Measurements from ENCODE around the gene FBXW5. TPM values are rescaled to one million over a fixed set of nuclear protein-coding genes. Genes with fewer than 3 reads are reported as not detected.

The FBXW5 gene
- total RNA-seq, 1 donor from 2014 or later = 91.2 TPM

DNA sequence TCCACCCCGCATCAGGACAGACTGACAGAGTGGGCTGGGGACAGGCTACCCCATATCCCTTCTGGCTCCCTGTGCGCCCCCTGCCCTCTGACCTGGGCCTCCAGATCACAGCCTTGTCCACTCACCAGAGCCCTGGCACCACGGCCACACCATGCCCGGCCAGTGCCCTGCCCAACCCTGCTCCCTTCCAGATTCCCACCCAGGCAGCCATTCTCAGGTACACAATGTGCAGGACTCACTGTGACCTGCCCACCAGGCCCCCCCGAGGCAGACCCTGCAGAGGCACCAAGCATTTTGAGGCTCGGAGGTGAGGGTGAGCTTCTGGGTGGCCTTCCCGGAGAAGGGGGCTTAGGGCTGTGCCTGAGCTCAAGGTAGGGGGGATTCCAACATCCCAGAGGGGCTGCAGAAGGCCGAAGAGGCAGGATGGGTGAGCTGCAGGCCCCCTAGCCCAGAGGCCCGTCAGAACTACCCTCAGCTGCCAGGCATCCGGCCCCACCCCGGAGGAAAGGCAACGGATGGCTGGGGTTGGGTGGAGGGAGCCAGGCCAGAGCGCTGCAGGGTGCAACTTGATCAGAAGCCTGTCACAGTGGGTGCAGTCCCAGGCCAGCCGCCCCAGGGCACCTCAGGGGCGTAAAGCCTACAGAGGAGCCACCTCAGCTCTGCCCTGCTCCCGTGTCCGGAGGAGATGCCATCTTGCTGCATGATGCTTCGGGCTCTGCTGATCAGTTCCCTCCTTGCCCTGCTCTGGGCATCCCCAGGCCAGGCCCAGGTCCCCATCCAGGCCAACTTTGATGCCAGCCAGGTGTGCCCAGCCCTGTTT is 37.9 kb upstream of the FBXW5 start, which contains the start of gene LCNL1:
Gene LCNL1 (plus strand): TSS at position 762 of the 820 bp plus-strand sequence. CDS start 594 bp downstream, outside the sequence.
- H3K27ac ChIP-seq = peak within 1 kb of the TSS; percentile 63
- no peak for TF ChIP-seq CTCF (IDR thresholded peaks at IDR 0.05)
- peaks cover 11% of the 10 kb centered on the region for H3K4me1 ChIP-seq
- H3K27me3 ChIP-seq = peaks cover 23% of the 10 kb centered on the region
- ATAC-seq (no peak), DNase-seq (no peak)
- H3K9me3 ChIP-seq = no peaks in the 10 kb centered on the region
- intact Hi-C loops (cut with DNase I) = no loop called here
- H3K4me3 ChIP-seq = no peak within 1 kb of the TSS
- H3K36me3 ChIP-seq = no peaks in the 10 kb centered on the region

GRCh38 chr9:136981588-136982231 is 37.2 kb upstream of the FBXW5 start:
- Histone ChIP-seq H3K27ac (peak overlapping the region; percentile 63), H3K4me3 (no peak overlapping the region), H3K9me3 (no peaks in the 10 kb centered on the region), H3K4me1 (peaks cover 17% of the 10 kb centered on the region), H3K36me3 (no peaks in the 10 kb centered on the region), H3K27me3 (peaks cover 23% of the 10 kb centered on the region)
- DNase-seq (no peak), ATAC-seq (no peak)
- intact Hi-C loops (cut with DNase I) = no loop called here
- TF ChIP-seq CTCF (IDR thresholded peaks at IDR 0.05) = no peak

GRCh38 chr9:136980669-136981478 is 36.3 kb upstream of the FBXW5 start:
- Histone ChIP-seq H3K36me3 (no peaks in the 10 kb centered on the region), H3K4me3 (no peak overlapping the region), H3K27me3 (peaks cover 18% of the 10 kb centered on the region), H3K9me3 (no peaks in the 10 kb centered on the region), H3K4me1 (peaks cover 26% of the 10 kb centered on the region), H3K27ac (peak overlapping the region; percentile 63)
- no peak for TF ChIP-seq CTCF (IDR thresholded peaks at IDR 0.05)
- intact Hi-C loops (cut with DNase I) = no loop called here
- ATAC-seq (no peak), DNase-seq (no peak)

DNA sequence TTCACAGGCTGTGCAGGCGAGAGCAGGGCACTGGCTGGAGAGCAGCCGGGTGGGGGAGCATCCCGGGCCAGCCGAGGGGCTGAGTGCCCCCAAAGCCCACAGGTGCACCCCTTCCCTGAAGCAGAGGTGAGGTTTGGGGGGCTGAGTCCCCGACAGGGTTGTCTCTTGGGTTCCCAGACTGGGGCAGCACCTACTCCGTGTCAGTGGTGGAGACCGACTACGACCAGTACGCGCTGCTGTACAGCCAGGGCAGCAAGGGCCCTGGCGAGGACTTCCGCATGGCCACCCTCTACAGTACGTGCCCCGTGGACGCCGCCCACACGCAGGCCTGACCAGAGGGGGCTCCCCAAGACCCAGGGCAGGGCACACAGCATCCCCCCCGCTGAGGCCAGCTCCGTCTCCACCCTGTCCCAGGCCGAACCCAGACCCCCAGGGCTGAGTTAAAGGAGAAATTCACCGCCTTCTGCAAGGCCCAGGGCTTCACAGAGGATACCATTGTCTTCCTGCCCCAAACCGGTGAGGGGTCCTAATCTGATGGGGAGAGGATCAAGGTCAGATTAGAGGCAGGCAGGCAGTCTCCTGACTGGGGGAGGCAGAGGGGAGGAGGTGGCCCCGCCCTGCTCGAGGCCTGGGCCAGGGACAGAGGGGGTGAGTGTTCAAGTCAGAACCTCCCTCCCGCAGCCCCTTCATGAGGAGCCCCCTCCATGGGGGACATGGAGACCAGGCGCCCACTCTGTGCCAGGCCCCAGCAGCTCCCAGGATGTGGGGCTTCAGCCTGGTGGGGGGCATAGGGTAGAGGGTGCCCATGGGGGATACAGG is 35.4 kb upstream of the FBXW5 start:
- Histone ChIP-seq H3K36me3 (no peaks in the 10 kb centered on the region), H3K27me3 (peaks cover 9% of the 10 kb centered on the region), H3K9me3 (no peaks in the 10 kb centered on the region), H3K4me1 (peaks cover 34% of the 10 kb centered on the region), H3K27ac (peak overlapping the region; percentile 11), H3K4me3 (no peak overlapping the region)
- TF ChIP-seq CTCF (IDR thresholded peaks at IDR 0.05) = no peak
- intact Hi-C loops (cut with DNase I) = no loop called here
- ATAC-seq (no peak), DNase-seq (no peak)
